Measurements from ENCODE around the gene CDKAL1.
A peak's percentile ranks its signal among the peaks of the same experiment; 100 is the strongest.
"Not testable (repeated sequence)": the region's sequence is repeated elsewhere in the genome, so short reads cannot be mapped to it uniquely, and the experiment has no call there.

The CDKAL1 gene

DNA sequence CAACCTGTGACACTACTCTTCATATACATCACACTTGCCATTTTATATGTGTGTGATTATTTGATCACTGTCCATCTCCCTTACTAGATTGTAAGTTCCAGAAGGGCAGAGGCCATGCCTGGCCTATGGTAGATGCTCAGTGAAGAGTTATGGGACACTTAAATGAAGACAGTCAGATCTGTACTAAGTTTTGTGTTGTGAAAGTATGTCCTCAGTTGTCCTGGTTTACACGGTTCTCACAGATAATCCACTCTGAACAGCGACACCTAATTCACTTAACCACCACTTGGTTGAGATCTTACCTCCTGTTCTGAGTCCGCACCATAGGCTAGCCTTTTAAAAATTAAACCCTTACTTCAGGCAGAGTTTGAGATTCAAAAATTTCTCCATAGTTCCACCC lies 625.2 kb downstream of the CDKAL1 start:
- DNase-seq: no peak

DNA sequence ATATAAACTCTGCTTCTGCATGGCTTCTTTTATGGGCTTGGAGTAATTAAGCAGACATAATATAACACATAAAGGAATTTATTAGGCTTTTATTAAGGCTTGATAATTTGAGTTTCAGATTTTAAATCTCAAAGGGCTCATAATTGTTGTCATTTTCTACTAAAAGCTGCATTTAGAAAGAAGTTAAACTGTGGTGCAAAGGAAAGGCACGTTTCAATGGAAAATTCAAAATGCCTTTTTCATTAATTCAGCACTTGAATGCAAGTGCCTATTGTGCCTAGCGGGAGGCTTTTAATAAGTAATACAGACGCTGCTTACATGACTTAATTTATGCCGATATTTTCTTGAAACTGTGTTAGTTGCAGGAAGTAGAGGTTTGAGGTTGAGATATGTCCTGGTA lies 627.5 kb downstream of the CDKAL1 start:
- DNase-seq: no peak

DNA sequence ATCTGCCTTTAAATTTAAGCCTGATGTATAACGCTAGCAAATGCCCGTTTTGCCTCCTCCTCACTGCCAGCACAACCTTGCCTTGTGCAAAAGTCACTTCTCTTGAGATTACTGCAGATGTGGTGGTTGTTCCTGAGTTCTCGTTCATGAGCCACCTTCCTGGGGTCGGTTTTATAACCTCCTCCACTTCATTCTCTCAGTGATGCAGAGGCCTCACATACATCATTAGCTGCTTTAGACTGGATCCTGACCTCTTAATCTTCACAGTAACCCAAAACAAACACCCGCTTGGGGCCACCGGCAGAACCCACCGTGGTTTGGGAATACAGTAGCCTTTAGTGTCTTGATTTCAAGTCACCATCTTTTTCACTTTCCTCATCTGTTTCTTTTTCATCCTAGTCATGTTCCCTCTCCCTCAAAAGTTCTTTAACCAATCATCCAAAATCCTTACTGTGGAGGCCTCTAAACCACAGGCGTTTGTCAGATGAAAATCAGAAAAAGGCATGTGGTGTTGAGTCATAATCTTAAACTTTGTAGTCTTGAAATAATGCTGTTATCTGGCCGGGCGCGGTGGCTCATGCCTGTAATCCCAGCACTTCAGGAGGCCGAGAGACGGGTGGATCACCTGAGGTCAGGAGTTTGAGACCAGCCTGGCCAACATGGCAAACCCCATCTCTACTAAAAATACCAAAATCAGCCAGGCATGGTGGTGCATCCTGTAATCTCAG lies 629.0 kb downstream of the CDKAL1 start:
- no peak for DNase-seq

GRCh38 chr6:21163838-21164180 lies 629.6 kb downstream of the CDKAL1 start:
- DNase-seq: no peak

- peak; percentile 15 for DNase-seq
Observed at GRCh38 chr6:21164768-21165326, 630.6 kb downstream of the CDKAL1 start.

DNA sequence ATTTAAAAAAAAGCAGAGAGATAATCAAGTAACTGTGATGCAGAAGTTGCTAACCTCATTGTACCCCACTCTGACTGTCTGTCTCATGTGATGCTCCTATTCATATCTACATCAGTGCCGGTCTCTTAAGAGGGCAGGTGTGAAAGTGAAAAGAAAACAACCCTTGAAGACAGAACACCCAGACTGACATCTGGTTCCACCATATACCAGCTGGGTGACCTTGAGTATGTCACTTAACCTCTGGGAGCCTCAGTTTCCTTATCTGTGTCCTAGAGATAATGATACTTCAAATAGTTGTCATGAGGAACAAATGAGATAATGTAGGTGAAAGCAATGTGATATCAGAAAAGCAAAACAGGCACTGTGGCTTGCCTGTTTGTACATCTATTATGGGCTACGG lies 632.5 kb downstream of the CDKAL1 start:
- DNase-seq: no peak

DNA sequence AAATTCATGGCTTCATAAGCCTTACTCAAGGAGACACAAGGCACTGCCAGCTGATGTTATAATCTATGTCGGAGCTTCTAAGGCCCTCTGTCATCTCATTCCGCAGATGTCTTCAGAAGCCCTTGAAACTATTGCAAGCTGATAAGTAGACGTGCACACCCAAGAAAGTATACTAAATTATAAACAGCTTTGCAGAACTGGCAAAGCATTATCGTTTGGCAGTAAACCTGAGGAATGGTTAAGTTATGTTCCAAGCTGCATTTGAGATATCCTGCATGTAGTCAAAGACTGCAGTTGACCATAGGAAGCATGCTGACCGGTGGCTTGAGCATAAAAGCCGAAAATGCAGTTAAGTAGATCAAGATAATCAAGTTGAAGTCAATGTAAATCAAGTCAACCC lies 633.5 kb downstream of the CDKAL1 start:
- DNase-seq: no peak

DNA sequence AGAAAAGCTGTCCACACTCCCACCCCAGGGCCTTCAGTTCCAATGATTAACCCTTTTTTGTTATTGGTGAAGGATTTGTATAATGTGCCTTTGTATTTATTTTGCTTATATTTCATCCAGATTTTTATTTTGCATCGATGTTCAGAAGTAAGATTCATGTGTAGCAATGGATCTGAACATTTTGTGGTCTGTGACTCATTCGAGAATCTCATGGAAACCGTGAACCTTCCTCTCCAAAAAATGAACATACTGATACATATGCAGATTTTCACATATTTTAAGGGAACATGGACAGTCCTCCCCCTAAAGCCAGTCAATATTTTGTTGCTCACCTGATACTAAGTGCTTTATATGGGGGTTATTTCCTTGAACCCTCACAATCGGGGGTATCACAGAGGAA lies 637.5 kb downstream of the CDKAL1 start:
- no peak for DNase-seq

DNA sequence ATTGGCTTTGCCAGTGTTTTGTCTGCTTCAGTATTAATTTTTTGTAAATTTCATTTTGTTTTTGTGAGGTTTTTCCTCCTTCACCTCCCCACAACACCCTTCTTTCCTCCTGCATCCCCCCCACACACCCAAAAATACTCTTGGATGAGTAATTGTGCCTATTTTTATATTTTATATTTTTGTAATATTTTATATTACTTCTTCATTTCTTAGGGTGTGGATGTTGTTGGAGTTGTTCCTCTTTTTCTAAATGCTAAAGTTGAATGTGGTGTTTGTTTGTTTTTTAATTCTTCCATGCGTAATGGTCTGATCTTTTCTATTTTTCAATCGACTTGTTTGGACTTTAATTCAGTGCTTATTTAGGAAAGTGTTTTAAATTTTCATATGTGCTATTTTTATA lies 638.8 kb downstream of the CDKAL1 start:
- no peak for DNase-seq

- DNase-seq: no peak
Observed at GRCh38 chr6:21173678-21174077, 639.4 kb downstream of the CDKAL1 start.

GRCh38 chr6:21176197-21176596 lies 641.9 kb downstream of the CDKAL1 start:
- DNase-seq: no peak

GRCh38 chr6:21180155-21180554 lies 645.9 kb downstream of the CDKAL1 start:
- DNase-seq: no peak

- DNase-seq: no peak
Observed at GRCh38 chr6:21180800-21181337, 646.6 kb downstream of the CDKAL1 start.

DNA sequence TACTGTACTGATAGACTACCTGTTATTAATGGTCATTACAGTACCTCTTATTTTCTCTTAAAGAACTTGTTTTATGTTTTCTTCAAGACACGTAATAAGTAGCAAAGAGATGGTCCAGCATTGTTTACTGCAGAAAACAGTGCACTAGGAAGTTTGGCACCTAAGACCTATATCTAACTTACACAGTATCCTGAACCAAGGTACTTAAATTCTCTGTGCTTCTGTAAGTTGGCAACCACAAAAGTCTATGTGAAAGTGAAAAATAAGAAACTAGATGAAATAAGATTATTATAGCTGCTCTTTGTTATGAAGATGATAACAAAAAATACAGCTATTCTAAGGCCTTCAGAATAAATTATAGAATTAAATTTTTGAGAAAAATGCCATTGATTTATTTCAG lies 647.6 kb downstream of the CDKAL1 start:
- DNase-seq: no peak

DNA sequence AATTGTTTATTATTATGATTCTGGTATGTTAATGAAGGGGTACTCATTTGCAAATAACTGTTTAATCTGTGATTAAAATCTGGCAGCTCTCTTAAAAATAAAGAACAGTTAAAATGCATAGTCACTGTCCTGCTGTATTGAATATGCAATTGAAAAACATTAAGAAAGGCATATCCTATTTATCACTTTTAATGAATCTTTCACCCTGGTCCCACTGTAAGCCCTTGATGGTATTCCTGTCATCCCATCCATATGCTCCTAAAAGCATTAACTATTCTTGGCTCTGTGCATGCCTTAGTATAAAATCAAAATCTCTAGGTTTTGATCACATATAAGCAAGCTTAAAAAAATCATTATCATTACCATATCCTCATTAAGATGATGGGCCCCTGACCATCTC lies 648.3 kb downstream of the CDKAL1 start:
- no peak for DNase-seq

DNA sequence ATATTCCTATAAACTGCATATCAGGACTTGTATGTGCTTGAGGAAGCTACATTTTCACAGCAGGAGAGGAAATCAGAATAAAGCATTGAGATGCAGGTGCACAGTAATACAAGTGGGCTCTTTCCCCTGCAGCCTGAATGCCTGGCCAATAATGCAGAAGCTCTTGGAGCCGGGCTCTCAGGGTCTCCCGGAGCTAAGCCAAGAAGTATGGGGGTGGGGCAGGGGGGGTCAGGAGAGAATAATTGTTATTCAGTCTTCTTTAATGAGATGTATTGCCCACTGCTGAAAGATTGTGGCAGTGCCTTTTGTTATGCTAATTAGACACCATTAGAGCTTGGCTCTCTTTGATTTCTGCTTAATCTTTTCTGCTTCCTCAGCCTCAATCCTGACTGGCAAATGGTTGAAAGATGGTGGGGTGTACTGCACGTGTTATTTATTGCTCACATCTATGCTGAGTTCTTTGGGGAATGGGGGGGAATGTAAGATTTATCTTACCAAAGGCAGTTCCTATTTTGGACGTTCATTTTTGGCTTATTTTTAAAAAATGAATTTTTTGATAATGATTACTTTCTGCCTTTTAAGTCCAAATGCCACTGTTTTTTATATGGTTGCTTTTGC lies 651.7 kb downstream of the CDKAL1 start:
- no peak for DNase-seq

DNA sequence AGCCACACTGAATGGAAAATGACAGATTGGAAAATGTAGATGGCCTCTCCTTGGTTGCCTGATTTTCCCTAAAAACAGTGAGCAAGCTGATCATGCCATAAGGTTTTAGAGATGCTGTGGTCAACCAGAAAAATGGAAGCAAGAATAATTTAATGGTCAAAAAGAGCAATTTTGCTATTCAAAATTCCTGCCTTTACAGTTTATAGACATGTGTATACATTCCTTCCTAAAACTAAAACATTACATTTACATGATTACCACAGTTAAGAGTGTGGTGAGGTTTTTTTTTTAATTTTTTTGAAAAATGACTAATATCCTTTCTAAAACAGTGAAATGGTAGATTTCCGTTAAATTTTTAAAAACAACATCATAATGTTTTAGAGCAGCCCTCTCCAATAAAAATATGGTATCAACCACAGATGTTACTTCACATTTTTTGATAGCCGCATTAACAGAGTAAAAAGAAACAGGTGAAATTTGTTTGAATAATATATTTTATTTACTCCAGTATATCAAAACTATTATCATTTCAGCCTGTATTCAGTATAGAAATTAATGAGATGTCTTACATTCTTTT lies 652.3 kb downstream of the CDKAL1 start:
- DNase-seq: no peak

DNA sequence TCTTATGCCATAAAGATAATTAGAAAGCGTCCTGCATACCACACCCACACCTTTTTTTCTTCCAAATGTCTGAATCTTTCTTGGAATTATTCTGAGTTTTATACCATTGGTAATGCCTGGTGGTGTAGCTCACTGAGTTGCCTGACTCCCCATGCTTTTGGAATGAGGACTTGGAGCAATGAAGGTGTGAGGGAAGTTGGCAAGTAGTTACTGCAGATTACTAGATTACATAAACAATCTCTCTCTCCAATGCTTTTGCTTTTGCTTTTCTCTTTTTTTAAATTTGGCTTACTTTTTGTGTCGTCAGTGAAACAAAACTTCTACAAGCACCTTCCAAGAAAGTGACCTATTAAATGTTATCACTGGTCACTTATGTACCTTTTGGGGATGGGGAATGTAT lies 653.2 kb downstream of the CDKAL1 start:
- no peak for DNase-seq

DNA sequence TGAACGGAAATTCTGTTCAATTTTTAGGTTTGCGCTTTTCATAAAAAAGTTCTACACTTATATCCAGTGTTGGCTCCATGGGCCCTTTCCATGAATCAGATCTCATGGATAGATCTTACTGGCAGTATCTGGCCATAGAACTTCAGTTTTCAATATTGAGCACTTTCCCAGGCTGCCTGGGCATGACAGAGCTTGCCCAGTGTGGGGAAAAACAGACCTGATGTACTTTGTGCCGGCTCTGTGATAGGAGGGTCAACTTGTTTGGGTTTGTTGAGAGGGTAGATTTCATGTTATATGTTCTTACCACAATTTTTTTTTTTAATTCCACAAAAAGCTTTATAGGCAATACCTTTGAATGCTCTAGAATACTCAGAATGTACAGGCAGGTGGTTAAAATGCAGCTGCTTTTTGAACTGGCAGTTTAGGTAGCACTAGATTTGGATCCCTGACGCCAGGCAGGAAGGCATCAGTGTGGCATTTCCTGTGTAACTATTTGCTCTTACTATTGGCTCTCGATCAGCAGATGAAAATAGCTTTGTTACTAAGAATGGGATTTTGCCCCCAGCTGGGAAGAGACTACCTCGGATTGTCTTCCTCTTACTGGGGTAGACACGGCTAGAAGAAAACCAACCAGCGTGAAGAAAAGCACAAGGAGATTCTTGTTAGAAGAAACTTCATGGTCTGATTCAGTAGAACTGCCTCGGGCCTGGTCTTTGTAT lies 654.4 kb downstream of the CDKAL1 start:
- no peak for DNase-seq

- no peak for DNase-seq
Observed at GRCh38 chr6:21189759-21190158, 655.5 kb downstream of the CDKAL1 start.

- DNase-seq: no peak
Observed at GRCh38 chr6:21190701-21191100, 656.4 kb downstream of the CDKAL1 start.

- no peak for DNase-seq
Observed at GRCh38 chr6:21193790-21194475, 659.7 kb downstream of the CDKAL1 start.

GRCh38 chr6:21195301-21195700 lies 661.0 kb downstream of the CDKAL1 start:
- DNase-seq: not testable (repeated sequence)

Measured in GDM1 (cell line).